OCI-M2 (cell line): Measurements from ENCODE around the gene CHID1.

Source experiments
- DNase-seq: peaks from one replicate; lab custom pipeline; 2025; ENCODE audit not compliant: unreplicated experiment; lab: John Stamatoyannopoulos, UW

Gene CHID1

DNA sequence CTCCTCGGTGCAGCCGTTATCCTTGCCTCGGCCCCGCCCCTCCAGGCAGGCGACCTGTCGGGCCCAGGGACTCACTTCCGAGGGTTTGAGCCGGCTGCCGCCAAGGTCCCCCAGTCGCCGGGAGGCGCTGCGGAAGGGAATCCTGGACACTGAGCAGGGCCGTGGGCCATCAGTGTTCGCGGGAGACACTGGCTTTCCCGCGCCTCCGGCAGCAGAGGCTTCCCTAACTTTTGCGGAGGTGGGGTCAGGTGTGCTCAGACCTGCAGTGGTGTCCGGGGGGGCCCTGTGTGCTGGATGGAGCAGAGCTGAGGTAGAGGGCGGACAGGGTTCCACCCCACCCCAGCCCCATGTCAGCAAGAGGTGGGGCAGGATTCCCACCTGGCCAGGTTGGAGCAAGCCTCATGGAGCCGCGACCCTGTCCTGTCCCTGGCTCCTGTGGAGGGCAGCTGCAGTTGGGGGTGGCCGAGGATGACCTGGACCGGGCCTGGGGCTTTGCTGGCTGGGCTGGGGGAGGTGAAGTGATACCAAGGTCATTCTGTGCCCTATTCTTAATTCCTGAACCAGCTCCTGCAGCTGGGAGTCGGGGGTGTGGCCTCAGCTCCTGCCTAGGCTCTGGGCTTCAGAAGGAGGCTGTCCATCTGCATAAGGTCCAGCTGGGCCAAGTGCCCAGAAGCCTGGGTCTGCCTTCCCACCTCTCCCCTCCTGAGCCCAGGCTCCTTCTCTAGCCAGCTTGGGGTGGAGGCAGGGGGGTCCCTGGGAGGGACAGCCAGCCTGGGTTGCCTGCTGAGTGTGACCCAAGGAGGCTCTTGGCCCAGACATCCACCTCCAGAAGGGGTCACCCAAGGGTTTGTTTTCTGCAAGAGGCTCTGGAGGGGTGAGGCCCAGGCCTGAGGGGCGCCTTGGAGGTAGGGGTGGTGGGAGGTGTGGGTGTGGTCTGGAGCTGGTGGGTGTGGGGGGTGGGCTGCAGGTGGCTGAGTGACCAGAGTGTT, 59.5 kb downstream of the CHID1 start:
- DNase-seq = no peak

DNA sequence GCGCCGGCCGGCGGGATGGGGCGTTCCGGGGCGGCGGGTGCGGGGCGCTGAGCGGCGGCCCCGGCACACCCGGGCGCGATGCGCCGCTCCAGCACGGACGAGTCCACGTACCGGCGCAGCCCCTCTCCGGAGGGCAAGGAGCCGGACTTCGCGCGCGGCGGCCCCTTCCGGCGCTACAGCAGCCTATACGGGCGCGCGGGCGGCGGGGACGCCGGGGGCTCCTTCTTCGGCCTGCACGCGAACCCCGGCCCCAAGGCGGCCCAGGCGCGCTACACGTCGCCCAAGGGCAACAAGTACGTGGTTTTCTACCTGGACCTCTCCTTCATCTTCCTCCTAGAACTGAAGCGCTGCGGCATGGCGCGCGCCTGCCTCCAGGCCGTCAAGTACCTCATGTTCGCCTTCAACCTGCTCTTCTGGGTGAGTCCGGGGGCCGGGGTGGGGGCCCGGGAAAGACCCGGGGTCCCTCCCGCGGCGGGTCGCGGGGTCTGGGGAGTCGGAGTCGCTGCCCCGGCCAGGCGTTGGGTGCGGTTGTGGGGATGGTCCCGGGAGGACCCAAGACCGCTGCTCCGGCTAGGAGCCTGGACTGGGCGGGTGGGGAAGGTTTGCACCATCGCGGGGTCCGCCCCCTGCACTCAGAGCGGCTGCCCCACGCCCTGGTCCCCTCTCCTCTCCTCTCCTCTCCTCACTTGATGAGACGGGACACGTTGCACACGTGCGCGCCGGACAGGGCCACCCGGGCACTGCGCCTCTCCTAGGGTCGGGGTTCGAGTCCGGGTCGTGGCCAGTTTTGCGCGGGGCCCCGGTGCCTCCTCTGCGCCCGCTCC, 60.4 kb downstream of the CHID1 start:
- no peak for DNase-seq

DNA sequence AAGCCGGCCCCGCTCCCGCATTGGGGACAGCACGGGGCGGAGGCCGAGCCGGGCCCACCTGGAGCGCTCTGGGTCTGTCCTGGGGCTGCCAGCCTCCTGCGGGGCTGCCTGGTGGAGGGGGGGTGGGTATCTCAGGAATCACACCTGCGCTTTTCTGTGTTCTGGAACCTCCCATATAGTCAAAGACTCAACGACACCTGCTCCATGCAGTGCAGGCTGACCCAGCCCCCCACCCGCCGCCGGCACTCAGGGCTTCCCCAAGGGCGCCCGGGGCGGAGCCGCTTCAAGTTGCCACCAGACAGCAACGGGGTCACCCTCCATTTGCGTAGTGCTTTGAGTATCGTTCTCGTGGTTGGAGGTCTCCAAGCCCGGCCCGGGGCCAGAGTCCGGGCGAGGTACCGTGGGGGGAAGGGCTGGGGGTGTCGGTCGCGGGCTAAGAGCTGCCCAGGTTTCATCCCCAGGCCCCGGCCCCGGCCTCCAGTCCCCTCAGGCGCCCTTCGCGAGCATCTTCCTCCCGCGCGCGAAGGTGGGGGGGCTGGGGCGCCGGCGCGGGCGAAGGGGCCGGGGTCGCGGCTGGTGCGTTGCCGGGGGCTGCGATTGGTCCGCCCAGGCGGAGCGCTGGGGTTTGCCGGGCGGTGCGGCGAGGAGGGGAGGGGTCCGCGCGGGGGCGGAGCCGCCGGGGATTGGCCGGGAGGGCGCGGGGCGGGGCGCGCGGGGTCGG, 61.3 kb downstream of the CHID1 start:
- no peak for DNase-seq

DNA sequence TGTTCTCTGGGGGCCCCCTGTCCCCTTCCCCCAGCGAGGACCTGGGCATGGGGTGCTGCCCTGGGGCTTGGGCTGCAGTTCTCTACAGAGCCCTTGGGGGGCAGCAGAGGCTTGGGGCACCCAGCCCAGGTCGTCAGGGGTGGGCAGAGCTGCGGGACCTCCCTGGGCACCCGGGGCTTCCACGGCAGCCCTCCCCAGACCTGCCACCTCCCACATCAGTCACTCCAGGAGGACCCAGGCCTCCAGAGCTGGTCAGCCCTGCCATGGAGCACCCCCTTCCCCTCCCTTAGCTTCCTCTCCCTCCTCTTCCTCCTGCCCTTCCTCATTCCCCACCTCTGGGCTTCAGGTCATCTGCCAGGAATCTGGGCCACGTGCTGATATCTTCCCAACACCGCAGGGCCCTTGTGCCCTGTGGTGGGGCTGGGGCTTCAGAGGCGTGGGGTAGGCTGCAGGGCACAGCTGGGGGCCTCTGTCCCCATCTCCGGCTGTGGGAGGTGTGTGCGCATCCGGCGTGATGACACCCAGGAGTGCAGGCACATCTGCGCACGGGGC, 62.2 kb downstream of the CHID1 start:
- DNase-seq = no peak

DNA sequence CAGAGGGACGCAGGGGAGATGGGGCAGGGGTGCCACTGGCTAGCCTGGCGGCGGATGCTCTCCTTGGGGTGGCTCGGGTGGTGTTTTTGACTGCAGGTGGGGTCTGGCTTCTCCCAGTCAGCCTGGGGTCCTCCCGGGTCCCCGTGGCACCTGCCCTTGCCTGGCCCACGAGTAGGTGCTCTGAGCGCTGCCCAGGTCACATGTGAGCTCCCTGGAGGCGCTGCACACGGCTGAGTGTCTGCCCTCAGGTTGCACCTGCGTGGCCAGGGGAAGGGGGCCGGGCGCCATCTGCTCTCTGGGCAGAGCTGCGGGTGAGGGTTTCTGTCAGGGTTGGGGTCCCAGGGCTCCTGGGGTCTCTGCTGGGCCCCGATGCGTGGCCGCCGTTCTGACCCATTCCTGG, 62.7 kb downstream of the CHID1 start:
- no peak for DNase-seq

DNA sequence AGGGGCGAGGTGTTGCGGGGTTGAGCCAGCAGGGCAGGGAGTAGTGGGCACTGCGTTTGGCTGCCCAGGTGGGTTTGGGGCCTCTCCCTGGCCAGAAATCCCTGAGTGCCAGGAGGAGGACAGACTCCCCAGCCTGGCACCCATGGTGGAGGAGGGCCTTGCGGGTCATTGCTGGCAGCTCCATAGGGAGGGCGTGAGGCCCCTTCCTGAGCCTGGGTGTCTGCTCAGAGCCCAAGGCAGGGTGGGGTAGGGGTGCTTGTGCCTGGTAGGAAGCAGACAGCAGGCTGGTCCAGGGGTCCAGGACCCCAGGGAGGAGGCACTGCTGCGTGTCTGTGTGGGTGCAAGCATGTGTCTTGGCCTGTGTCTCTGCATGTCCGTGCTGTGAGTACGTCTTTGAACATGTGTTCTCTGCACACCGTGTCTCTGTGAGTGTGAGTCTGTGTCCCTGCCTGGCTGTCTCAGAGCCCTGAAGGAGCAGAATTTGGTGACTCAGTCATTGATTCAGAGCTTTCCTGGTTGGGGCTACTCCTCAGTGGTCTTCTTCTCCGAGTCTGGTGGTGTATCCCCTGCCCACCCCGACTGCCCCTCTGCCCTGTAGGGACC, 64.0 kb downstream of the CHID1 start:
- DNase-seq = no peak

DNA sequence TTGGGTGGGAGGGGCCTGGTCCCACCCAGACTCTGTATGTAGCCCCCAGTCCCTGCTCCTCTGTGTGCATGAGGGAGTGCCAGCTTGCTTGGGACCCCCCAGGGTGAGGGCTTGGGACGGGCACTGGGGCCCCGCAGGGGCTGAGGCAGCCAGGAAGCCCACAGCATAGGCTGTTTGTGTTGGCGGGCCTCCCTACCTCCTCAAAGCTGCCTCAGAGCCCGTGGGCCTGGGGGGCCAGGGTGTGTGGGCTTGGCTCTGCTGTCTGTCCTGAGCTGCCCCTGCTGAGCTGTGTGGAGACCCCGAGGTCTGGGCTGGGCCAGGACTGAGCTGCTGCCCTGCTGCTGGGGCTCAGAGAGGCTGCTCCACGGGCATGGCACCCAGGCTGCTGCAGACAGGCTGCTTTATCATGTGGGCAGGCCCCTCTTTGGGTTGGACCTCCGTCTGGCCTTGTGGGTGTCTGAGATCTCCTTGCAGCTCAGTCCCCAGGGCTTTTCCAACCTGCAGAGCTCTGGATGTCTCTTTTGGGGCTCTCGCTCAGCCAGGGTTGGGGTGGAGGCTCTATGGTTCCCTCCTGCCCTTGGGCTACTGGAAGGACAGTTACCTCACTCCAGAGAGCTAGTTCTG, 64.6 kb downstream of the CHID1 start:
- no peak for DNase-seq

DNA sequence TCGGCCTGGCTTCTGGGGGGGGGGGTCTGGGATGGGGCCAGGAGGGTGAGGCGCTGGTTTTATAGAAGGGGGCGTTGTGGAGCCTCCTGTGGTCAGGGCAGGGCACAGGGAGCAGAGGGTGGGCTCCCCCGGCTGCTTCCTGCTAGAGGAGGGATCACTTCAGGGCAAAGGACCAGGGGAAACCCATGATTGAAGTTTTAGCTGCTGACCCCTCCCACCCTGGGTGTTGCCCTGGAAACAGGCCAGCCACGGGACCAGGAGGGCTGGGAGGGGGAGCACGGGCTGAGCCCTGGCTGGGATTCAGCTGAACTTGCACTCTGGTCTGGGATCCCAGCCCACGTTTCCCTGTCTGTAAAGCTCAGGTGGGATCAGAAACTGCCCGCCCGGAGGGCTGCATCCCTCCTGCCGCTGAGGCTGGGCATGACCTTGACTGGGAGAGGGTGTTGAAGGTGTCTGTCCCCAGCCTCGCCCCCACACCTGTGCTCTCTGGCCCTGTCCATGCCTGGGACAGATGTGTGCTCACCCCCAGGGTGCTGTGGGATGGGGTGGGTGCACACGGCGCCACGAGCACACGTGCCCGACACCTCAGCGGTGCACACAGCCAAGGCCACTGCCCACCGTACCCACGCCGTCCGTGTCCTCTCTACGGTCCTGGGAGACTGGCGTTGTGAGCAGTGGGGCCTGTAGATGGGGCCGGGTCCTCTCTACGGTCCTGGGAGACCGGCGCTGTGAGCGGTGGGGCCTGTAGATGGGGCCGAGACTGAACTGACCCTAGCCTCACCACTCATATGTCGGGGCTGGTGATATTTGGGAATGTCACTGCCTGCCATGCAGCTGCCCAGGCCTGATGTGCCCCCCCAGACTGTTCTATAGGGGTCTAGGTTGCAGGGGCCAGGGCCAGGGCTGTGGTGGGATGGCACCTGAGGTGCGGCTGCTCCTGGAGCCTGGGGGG, 65.6 kb downstream of the CHID1 start:
- DNase-seq = no peak

DNA sequence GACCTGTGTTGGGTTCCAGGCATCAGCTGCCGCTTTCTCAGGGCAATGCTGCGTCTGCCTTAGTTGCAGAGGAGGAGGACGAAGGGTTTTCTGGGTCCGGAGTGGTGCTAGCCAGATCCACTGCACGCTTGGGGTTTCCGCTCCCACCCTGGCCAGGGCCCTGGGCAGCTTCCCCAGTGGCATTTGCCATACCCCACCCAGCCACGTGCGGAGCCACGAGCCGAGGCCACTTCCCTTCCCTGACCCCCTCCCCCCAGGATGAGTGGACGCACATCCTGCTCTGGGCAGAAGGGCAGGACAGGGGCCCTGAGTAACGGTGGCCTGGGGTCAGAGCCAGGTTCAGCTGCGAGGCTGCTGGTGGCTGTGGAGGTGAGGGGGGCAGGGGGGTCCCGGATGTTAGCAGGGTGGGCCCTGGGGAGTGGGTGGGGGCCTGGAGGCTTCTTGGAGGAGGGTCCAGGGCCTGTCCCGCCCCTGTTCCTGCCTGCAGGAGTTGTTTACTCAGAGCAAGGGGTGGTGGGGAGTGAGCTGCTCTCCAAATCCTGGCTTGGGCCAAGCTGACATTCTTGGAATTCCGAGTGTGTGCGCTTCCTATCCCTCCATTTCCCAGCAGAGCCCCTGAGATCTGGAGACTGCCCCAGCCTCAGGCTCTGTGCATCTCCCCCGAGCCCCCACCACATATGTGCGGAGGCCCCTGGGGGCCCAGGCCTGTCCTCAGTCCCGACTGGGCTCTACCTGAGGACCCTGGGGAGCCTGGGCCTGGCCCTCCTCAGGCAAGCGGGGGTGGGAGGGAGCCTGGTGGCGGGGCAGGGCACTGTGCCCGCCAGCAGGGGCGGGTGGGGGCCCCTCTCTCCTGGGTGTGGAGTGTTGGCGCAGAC, 66.6 kb downstream of the CHID1 start:
- DNase-seq = no peak

DNA sequence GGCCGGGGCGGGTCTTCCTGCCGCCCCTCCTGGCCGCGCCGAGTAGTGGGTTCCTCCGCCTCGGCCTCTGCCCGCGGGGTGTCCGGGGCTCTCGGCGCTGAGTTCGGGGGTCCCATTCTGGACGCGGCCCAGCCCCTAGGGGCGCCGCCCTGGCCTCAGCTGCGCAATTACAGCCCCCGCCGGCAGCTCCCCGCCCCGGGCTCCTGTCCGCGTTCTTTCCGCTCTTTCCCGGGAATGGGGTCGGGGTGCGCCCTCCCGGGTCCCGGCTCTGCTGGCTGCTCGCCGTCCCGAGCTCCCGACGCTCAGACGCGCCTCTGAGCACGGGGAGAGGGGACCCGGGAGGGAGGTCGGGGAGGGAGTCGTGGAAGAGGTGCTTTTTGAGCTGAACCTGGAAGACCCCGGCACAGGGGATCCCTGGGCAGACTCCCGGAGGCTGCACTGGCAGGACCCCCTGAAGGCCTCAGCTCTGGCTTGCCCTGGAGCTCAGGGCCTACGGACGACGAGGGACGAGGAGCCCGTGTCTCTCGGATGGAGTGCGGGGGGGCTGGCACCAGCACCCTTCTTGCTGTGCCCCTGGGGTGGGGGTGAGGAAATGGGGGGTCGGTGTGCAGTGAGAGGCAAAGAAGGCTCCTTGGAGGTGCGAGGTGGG, 67.4 kb downstream of the CHID1 start:
- no peak for DNase-seq

DNA sequence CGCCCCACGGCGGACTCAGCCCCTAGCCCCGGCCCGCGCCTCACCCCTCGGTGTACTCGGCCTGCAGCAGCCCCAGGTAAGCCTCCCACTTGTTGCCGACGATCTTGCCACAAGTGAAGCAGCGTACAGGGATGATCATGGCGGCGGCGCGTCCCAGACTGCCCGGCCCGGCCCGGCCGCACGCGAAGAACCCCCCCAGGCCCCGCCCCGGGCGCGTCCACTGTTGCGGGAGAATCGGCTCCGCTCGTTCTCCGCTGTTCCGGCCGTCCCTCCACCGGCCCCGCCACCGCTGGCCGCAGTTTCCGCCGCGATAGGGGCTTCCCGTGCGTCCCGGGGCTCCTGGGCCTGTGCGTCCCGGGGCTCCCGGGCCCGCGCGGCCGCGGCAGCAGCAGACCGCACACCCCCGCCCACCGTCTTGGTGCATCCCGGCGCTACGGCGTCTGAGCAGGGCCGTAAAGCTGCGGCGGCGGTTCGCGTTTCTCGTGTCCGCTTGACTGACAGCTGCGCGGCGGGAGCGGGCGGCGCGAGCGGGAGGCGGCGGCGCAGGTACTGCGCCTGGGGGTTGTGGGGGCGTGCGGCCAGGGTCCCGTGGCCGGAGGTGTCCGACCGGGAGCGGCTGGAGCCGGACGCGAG, 68.1 kb downstream of the CHID1 start, which contains the start of the genes POLR2L and TSPAN4:
TSS of gene POLR2L (minus strand) at position 160 of the 633 bp plus-strand sequence. CDS start at position 139, 21 bp downstream.
TSS of gene TSPAN4 (plus strand) at position 483 of the 633 bp plus-strand sequence. CDS start 7,453 bp downstream, outside the sequence.
- DNase-seq = peak; percentile 38

DNA sequence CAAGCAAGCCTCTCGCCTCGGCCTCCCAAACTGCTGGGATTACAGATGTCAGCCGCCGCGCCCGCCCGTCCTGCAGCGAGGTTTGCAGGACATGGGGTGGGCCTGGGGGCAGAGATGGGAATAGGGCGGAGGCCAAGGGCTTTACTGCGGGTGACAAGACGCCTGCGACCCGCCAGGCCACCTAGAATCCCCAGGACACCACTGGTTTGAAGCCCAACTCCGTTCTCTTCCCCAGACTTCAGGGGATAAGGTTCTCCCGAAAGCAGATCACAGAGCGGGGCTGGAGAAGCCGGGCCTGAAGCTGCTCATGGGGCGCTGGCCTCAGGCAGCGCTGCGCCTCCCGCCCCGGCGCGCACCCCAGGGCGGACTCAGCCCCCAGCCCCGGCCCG, 68.6 kb downstream of the CHID1 start:
- DNase-seq = no peak

DNA sequence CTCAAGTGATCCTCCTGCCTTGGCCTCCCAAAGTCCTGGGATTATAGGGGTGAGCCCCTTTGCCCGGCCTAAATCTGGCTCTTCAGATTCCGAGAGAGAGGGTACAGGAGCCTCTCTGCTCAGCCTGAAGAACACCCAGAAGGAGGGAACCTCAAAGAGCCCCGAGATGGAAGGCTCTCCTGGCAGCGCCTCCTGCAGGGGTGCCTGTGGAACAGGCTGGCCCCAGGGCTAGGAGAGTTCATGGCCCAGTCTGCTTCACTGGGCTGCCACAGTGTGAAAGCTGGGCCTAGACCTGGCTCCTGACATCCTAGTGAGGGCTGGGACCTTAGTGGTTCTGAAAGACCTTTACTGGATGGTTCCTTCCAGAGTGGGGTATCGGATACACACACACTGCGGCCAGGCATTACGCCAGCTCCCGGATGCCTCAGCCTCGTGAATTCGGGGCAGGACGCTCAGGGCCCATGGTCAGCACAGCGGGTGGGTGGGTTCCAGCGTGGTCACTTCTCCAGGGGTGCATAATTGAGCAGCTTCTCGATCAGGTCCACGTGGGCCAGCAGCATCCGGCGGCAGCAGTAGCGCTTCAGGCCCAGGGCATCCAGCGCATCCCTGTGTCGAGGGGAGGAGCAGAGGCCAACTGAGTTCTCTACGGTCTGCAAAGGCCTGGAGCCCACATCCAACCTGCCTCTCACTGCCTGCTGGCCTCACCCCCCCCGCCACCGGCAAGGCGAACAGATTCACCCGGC, 70.6 kb downstream of the CHID1 start:
- DNase-seq = no peak

DNA sequence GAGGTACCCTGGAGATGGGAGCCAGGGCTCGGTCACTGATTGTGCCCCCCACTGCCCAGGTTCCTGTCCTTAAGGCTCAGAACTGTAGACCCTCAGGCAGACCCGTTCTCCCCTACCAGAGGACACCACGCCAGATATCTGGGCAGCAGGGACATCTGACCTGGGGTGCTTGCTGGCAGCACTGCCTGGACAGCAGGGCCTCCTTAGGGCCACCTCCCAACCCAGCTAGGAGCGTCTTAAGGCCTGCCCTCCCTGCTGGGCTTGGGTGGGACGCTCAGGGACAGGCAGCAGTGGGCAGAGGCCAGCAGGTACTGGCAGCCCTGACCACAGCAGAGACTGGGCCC, 71.4 kb downstream of the CHID1 start:
- DNase-seq = no peak

DNA sequence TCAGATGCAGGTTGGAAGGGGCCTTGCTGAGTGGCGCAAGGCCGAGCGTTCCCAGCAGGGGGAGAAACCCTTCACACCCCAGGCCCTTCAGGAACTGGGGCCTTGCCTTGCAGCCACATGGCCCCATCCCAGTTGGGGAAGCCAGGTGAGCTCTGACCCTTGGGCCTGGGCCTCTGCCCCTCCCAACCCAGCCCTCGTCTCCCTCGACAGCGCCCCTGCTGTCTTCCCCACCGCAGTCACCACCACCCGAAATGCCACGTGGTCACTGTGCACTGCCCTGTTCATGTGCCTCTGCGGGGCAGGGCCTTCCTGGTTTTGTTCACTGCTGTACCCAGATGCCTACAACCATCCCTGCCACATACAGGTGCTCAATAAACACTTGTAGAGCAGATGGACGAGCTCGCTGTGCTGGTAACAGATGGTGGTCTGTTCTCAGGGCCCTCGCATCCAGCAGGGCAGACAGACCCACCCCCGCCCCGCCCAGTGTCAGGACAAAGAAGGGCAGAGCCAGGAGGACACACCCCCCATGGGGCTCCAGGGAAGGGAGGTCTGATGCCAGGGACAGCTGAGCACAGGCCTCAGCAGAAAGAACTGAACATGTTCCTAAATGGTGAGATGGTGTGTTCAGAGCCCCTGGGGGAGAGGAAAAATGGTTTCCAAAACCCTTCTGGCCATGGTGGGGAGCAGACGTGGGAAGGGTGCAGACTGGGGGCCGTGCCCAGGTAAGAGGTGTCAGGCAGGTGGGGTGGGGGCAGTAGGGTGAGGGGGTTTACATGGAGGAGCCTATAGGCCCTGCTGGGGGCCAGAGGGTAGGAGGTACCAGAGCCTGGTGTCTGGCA, 72.0 kb downstream of the CHID1 start:
- no peak for DNase-seq

DNA sequence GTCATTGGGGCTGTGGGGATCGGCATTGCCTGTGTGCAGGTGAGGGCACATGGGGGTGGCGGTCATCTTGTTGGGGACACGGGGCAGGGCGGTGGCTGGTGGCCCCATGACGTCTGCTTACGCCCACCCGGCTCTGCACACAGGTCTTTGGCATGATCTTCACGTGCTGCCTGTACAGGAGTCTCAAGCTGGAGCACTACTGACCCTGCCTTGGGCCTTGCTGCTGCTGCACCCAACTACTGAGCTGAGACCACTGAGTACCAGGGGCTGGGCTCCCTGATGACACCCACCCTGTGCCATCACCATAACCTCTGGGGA, 72.7 kb downstream of the CHID1 start:
- DNase-seq = no peak
